ENCODE data around the gene ATOH7.

Gene ATOH7

GRCh38 chr10:68235581-68235980 lies 3.7 kb upstream of the ATOH7 start:
- TF ChIP-seq CTCF (conservative IDR thresholded peaks at IDR 0.05; ENCODE audit: low read length), result no peak
- H3K4me3 ChIP-seq (ENCODE audit: low read length), result no peak overlapping the region
- no peak for DNase-seq (ENCODE audit: low read depth)

GRCh38 chr10:68235111-68235510 lies 3.2 kb upstream of the ATOH7 start:
- H3K4me3 ChIP-seq (ENCODE audit: low read length), result no peak overlapping the region
- no peak for DNase-seq (ENCODE audit: low read depth)
- TF ChIP-seq CTCF (conservative IDR thresholded peaks at IDR 0.05; ENCODE audit: low read length), result no peak

- no peak for TF ChIP-seq CTCF (conservative IDR thresholded peaks at IDR 0.05; ENCODE audit: low read length)
- no peak for DNase-seq (ENCODE audit: low read depth)
- no peak overlapping the region for H3K4me3 ChIP-seq (ENCODE audit: low read length)
Measured at GRCh38 chr10:68233046-68233445, 1.1 kb upstream of the ATOH7 start.

GRCh38 chr10:68231106-68231816 lies 652 bp downstream of the ATOH7 start:
- DNase-seq (ENCODE audit: low read depth), result peak; percentile 60
- peak; percentile 31 for TF ChIP-seq CTCF (conservative IDR thresholded peaks at IDR 0.05; ENCODE audit: low read length)
- H3K4me3 ChIP-seq (ENCODE audit: low read length), result peak overlapping the region; percentile 76

DNA sequence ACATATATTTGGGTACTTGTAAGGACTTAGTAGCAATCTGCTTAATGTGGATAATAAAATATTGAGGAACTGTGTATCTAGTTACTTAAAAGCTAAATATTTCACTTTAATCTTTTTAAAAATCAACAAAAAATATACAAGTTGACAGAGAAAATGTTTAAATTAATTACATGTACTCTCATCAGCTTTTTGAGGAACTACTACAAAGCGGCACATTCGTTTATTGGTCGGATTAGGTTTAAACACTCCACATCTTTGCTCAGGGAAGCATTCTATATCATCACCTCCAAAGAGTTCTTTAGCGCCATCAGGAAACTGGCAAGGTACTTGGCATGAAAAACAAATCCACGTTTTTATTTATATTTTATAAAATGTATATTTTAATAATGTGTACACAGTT lies 1.6 kb downstream of the ATOH7 start:
- TF ChIP-seq CTCF (conservative IDR thresholded peaks at IDR 0.05; ENCODE audit: low read length), result no peak
- no peak for DNase-seq (ENCODE audit: low read depth)
- H3K4me3 ChIP-seq (ENCODE audit: low read length), result no peak overlapping the region

DNA sequence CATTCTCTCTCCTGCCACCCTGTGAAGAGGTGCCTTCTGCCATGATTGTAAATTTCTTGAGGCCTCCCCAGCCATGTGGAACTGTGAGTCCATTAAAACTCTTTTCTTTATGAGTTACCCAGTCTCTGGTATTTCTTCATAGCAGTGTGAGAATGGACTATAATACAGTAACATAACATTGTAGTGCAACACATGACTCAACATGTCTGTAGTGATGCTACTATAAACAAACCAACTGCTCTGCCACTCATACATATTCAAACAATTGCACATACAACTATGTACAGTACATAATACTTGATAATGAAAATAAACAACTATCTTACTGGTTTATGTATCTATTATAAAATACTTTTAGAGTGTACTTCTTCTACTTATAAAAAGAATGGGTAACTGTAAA lies 7.1 kb downstream of the ATOH7 start:
- DNase-seq (ENCODE audit: low read depth), result peak; percentile 31
- no peak for TF ChIP-seq CTCF (conservative IDR thresholded peaks at IDR 0.05; ENCODE audit: low read length)
- H3K4me3 ChIP-seq (ENCODE audit: low read length), result no peak overlapping the region

DNA sequence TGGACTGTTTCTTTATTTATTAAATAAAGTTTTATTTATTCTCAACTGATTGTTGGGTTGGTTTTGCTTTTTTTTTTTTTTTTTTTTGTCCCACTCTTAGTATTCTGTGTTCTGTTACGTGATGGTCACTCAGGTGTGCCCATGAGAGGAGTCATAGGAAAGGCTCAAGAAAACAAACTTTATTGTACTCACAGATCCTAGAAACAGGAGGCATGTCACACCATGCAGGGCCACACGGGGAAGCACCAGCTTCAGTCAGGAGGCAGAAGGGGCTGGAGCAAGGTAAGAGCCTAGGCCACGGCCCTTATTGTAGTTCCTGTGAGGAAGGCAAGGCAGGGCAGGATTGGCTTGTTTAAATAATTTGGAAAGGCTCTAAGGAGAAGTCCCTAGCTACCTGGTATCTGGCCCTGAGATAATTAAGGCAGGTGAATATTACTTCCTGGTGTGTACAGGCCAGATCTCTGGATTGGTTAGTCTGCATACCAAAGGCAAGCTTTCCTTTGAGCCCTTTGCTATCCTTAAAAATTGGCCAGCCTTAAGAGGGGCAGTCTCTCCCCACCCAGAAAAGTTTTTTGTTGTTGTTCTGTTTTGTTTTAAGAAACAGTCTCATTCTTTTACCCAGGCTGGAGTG lies 8.3 kb downstream of the ATOH7 start:
- H3K4me3 ChIP-seq (ENCODE audit: low read length), result no peak overlapping the region
- no peak for TF ChIP-seq CTCF (conservative IDR thresholded peaks at IDR 0.05; ENCODE audit: low read length)
- DNase-seq (ENCODE audit: low read depth), result no peak

Measured in AG10803 (cell line).